Kidney epithelial cell (primary cell): Measurements from ENCODE around the gene B4GALT3. TPM values are rescaled to one million over a fixed set of nuclear protein-coding genes. Genes with fewer than 3 reads are reported as not detected.

ENCODE experiments used
- DNase-seq: peaks from one replicate; pipeline ENCODE4 v3.0.0-alpha.2; 2010; ENCODE audit warnings: low read depth
- H3K27me3 ChIP-seq: 2 replicates; pipeline ENCODE4 v1.6.0; 2011; ENCODE audit warnings: low read length; ENCODE audit not compliant: control insufficient read depth, insufficient read depth
- H3K36me3 ChIP-seq: 2 replicates; pipeline ENCODE4 v1.5.1; 2011; ENCODE audit warnings: low read length; ENCODE audit not compliant: control insufficient read depth, insufficient read depth
- H3K4me3 ChIP-seq: 2 replicates; pipeline ENCODE4 v1.5.1; 2011; ENCODE audit warnings: low read depth, mild to moderate bottlenecking, control low read depth, low read length
- CTCF ChIP-seq: IDR thresholded peaks from 2 replicates; pipeline ENCODE4 v1.5.1; 2011; ENCODE audit warnings: mild to moderate bottlenecking, moderate library complexity, low read length, control low read depth, inconsistent platforms; ENCODE audit not compliant: insufficient read depth, poor library complexity, severe bottlenecking
- total RNA-seq: library from RNA; depleted of rRNA; stranded (reverse); fragments of >200 nt; gene quantifications from 2 replicates; pipeline ENCODE4 v1.2.3, GENCODE V29; 2015

Gene B4GALT3
- total RNA-seq, 1 donor from 2014 or later: 45.7 TPM

DNA sequence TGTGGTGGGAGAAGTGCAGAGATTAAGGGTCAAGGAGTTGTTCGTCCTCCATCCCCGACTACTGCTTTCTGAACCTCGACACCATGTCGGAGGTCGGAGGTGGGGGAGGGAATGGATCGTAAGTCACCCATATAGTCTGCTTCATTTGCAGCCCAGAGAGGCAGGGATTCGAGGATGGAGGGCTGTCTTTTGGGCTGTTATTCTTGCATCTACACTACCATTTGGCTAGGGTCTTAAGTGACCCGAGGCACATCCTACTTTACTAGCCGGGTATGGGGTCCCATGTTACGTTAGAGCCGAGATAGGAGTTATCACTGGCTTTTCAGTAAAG is 17.4 kb downstream of the B4GALT3 start:
- DNase-seq: no peak
- H3K4me3 ChIP-seq: peak overlapping the region; percentile 63
- TF ChIP-seq CTCF: no peak
- no peaks in the 10 kb centered on the region for H3K27me3 ChIP-seq
- peaks cover 3% of the 10 kb centered on the region for H3K36me3 ChIP-seq

- Histone ChIP-seq H3K27me3 (no peaks in the 10 kb centered on the region), H3K4me3 (peak within 1 kb of the TSS; percentile 63), H3K36me3 (peaks cover 1% of the 10 kb centered on the region)
- TF ChIP-seq CTCF: peak; percentile 52
- DNase-seq: no peak
Measured at GRCh38 chr1:161159087-161159912, 18.0 kb downstream of the B4GALT3 start, which contains the start of gene USP21. Gene USP21, plus strand, starts transcription at chr1:161159500. Its CDS starts 1,141 bp downstream, at chr1:161160641.

- H3K4me3 ChIP-seq: no peak overlapping the region
- H3K36me3 ChIP-seq: peaks cover 1% of the 10 kb centered on the region
- no peak for TF ChIP-seq CTCF
- DNase-seq: no peak
- H3K27me3 ChIP-seq: no peaks in the 10 kb centered on the region
Measured at GRCh38 chr1:161158316-161159010, 18.8 kb downstream of the B4GALT3 start.

- peaks cover 1% of the 10 kb centered on the region for H3K36me3 ChIP-seq
- H3K4me3 ChIP-seq: no peak overlapping the region
- TF ChIP-seq CTCF: no peak
- DNase-seq: no peak
- no peaks in the 10 kb centered on the region for H3K27me3 ChIP-seq
Measured at GRCh38 chr1:161157867-161158266, 19.4 kb downstream of the B4GALT3 start.

GRCh38 chr1:161153682-161154337 is 23.5 kb downstream of the B4GALT3 start, which contains the start of gene UFC1:
Gene UFC1, plus strand, starts transcription at chr1:161153978. Its CDS starts 20 bp downstream, at chr1:161153998.
- DNase-seq: no peak
- H3K27me3 ChIP-seq: no peaks in the 10 kb centered on the region
- peaks cover 1% of the 10 kb centered on the region for H3K36me3 ChIP-seq
- TF ChIP-seq CTCF: no peak
- H3K4me3 ChIP-seq: peak within 1 kb of the TSS; percentile 83
